H1 (cell line): Measurements from ENCODE around the gene GALNT17. TPM values are rescaled to one million over a fixed set of nuclear protein-coding genes. Genes with fewer than 3 reads are reported as not detected.

Experiments
- ATF3 ChIP-seq: IDR thresholded peaks from 2 replicates; pipeline ENCODE4 v1.6.1; 2011; ENCODE audit warnings: low read depth, mild to moderate bottlenecking, low read length; ENCODE audit not compliant: insufficient read depth
- EP300 ChIP-seq, 2 experiments: IDR thresholded peaks; 1 replicate in 1 of 2; 2 replicates in 1 of 2; pipeline ENCODE4 v1.6.1; 2011 to 2012; ENCODE audit warnings: low read depth in 2 of 2, low read length in 2 of 2, mild to moderate bottlenecking in 2 of 2, borderline replicate concordance in 1 of 2, inconsistent platforms in 1 of 2, moderate library complexity in 1 of 2
- SUZ12 ChIP-seq: fragments of 200-600 bp; sonication (generic); IDR thresholded peaks from 2 replicates; pipeline ENCODE4 v1.6.1; 2012; ENCODE audit warnings: mild to moderate bottlenecking, inconsistent platforms, low read length, moderate library complexity, mixed read lengths
- polyA plus RNA-seq, 7 experiments: library from polyadenylated mRNA; depleted of rRNA in 3 of 7; stranded (reverse) in 5 of 7; unstranded in 2 of 7; fragments of >200 nt in 5 of 7; fragments of 200-250 nt in 2 of 7; gene quantifications; 1 replicate in 5 of 7; 2 replicates in 1 of 7; 4 replicates in 1 of 7; pipeline versions ENCODE4 v1.2.1 to v1.2.3, GENCODE V29; 2011 to 2013; ENCODE audit warnings: missing spikeins in 2 of 7, mixed read lengths in 2 of 7
- total RNA-seq: library from RNA; stranded (reverse); fragmentation: NEBNext Ultra II Directional; extraction: Animal tissue kit (Norgen Biotek cat#: 25700); gene quantifications from 2 replicates; pipeline ENCODE4 v1.2.1, GENCODE V29; 2021
- TF ChIP-seq, protein P1 (sequence below): IDR thresholded peaks from 2 replicates; pipeline ENCODE4 v1.6.1; 2012; ENCODE audit warnings: inconsistent platforms

The GALNT17 gene
- total and polyA plus RNA-seq, 2 of the 8 experiments (the other 6 are each of a cell fraction or from before 2014, with no cell fraction given) = 37.7 to 47.0 TPM

DNA sequence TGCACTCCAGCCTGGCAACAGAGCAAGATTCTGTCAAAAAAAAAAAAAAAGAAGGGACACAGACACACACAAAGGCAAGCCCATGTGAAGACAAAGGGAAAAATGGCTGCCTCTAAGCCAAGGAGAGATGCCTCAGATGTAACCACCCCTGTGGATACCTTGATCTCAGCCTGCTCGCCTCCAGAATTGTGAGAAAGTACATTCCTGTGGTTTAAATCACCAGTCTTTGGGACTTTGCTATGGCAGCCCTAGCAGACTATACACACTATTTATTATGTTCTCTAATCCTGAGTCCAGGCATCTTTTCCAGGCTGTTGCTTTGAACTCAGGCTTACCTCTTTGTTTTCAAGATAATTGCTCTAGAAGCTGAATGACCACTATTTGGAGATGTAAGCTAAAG lies 494.3 kb downstream of the GALNT17 start (continued):
- TF ChIP-seq, protein P1, sequence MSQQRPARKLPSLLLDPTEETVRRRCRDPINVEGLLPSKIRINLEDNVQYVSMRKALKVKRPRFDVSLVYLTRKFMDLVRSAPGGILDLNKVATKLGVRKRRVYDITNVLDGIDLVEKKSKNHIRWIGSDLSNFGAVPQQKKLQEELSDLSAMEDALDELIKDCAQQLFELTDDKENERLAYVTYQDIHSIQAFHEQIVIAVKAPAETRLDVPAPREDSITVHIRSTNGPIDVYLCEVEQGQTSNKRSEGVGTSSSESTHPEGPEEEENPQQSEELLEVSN = no peak
- TF ChIP-seq ATF3 (no peak), EP300 (IDR thresholded peaks at IDR 0.05; ENCODE audit: borderline replicate concordance in 1 of 2, low read depth in 2 of 2, low read length in 2 of 2) (no peak), SUZ12 (no peak)
- TF ChIP-seq, all 59 proteins: peak for 0
